Right lobe of liver (tissue), 4 donors: Measurements from ENCODE around the gene TIAM2.

Experiments
- POLR2A ChIP-seq: fragments of 450-650 bp; IDR thresholded peaks from one replicate; pipeline ENCODE4 v1.6.1; 2017; ENCODE audit warnings: antibody characterized with exemption, mild to moderate bottlenecking
- TF ChIP-seq, protein P1 (sequence below), 4 donors: fragments of 200-600 bp in 3 of 4; fragments of 450-650 bp in 1 of 4; IDR thresholded peaks; one replicate each; pipeline versions ENCODE4 v1.5.1 to v1.8.0; 2016 to 2022; ENCODE audit warnings: antibody characterized with exemption in 4 of 4, mild to moderate bottlenecking in 2 of 4
- donor health status: DM: no; HTN: no; CAD: no.
- donor health status: DM: no; HTN: no; CAD: no.
- donor health status: DM: no; HTN: yes; CAD: no.

DNA sequence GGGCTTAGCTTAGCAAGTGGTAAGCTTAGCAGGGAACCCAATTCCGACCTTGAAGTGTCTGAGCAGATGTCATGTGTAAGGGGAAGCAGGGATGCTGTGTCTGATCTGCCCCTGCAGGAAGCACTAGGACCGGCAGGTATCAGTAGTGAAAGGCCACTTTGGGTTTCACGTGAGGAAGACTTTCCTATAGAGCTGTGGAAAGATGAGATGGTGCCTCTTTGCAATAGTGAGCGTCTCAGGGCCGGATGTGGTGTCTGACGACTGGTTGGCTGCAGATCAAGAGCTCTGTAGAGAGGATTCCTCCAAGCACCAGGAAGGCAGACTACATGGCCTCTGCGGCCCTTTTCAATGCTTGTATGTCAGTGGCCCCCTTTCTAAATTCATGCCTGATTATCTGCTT is 98.3 kb downstream of the TIAM2 start:
- TF ChIP-seq, protein P1, sequence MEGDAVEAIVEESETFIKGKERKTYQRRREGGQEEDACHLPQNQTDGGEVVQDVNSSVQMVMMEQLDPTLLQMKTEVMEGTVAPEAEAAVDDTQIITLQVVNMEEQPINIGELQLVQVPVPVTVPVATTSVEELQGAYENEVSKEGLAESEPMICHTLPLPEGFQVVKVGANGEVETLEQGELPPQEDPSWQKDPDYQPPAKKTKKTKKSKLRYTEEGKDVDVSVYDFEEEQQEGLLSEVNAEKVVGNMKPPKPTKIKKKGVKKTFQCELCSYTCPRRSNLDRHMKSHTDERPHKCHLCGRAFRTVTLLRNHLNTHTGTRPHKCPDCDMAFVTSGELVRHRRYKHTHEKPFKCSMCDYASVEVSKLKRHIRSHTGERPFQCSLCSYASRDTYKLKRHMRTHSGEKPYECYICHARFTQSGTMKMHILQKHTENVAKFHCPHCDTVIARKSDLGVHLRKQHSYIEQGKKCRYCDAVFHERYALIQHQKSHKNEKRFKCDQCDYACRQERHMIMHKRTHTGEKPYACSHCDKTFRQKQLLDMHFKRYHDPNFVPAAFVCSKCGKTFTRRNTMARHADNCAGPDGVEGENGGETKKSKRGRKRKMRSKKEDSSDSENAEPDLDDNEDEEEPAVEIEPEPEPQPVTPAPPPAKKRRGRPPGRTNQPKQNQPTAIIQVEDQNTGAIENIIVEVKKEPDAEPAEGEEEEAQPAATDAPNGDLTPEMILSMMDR (IDR thresholded peaks at IDR 0.05), result no peak
- TF ChIP-seq POLR2A, result no peak
